Measurements from ENCODE around the gene PRPF8. TPM values are rescaled to one million over a fixed set of nuclear protein-coding genes. Genes with fewer than 3 reads are reported as not detected.

The PRPF8 gene
- total and polyA plus RNA-seq, 2 of the 13 experiments (the other 11 are each of a cell fraction or from before 2014, with no cell fraction given) = 112 to 179 TPM

DNA sequence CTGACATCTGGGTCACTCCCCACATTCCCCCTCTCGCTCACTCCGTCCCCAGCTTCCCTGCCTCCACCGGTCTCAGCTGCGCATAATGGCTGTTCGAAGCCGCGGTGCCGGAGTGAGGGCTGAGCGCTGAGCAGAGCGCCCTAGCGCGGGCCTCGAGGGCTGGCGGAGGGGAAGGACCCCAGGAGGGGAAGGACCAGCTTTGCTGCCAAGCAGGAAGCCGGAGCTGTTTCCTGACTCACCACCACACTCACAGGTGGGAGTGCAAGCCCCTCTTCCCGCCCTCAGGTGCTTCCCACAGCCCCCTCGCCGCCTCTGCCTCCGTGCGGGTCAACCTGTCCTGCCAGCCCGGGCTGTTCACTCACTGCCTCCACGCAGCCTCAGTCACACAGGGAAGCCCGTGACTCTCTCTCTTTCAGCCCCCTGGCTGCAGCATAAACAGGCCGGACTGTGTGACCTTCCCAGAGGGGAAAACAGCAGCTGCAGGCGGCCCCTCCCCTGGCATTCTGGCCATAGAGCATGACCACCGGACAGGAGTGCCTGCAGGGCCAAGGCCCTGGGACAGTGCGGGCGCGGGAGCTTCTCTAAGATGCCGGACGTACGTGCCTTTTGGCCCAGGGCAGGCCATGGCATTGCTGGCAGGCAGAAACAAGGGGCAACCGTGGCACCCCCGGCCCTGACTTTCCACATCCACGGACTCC, 79.7 kb downstream of the PRPF8 start:
- Histone ChIP-seq H3K9me3 (ENCODE audit: low read length) (peaks cover 7% of the 10 kb centered on the region; the same call in 1 of the 2 replicates), H3K4me3 (replicated peaks in 1 of 3; ENCODE audit: insufficient read depth in 1 of 3, low read depth in 2 of 3, low read length in 3 of 3) (no peak overlapping the region), H3K79me2 (ENCODE audit: insufficient read depth, low read length) (no peaks in the 10 kb centered on the region), H3K27ac (ENCODE audit: extremely low read length, insufficient read depth, low read length) (peak overlapping the region; percentile 52), H3K36me3 (replicated peaks in 1 of 2; ENCODE audit: control insufficient read depth in 1 of 2, insufficient read depth in 2 of 2, low read length in 2 of 2) (no peaks in the 10 kb centered on the region; a peak in 2 of 5 replicates), H2AFZ (ENCODE audit: low read length) (no peak overlapping the region), H3K27me3 (ENCODE audit: control insufficient read depth in 1 of 2, insufficient read depth in 2 of 2, low read length in 2 of 2) (no peaks in the 10 kb centered on the region), H3K4me1 (ENCODE audit: insufficient read depth, low read length) (peaks cover 76% of the 10 kb centered on the region), H3K9ac (ENCODE audit: insufficient read depth, low read depth, low read length) (no peak overlapping the region), H4K20me1 (ENCODE audit: insufficient read depth, low read length) (no peaks in the 10 kb centered on the region), H3K4me2 (ENCODE audit: low read depth, low read length) (no peak overlapping the region)
- POLR2A ChIA-PET = no interaction called here
- no TSS peak for BruUV-seq (replicated peaks)
- ATAC-seq = peak; percentile 57
- CTCF ChIA-PET (ENCODE audit: low intra/inter-chr PET ratio, low total read pairs) = no interaction called here
- peak; percentile 35 for DNase-seq (ENCODE audit: low spot score)
- 85% methylated on average over 21 of the region's 35 CpGs for WGBS (ENCODE audit: low lambda C conversion rate)
- intact Hi-C loops (cut with micrococcal nuclease; ENCODE audit: unreplicated experiment) = no loop called here
- no peak for FAIRE-seq
- in situ Hi-C loops (cut with HindIII; ENCODE audit: extremely low pct_ligation_motif_present, low pct_unique_long_range_greater_than_20kb) = no loop called here
- TF ChIP-seq ZFX (CRISPR knock-in tag; IDR thresholded peaks at IDR 0.05; ENCODE audit: low read depth) (peak; percentile 45), ZNF292 (CRISPR knock-in tag; IDR thresholded peaks at IDR 0.05; ENCODE audit: borderline replicate concordance, low read depth) (0 out of 2 replicates have a peak, but pooled peaks have one; percentile 14), SAP130 (CRISPR knock-in tag; IDR thresholded peaks at IDR 0.05; ENCODE audit: low read depth) (peak; percentile 31; the same call in 1 of the 2 replicates), ZFY (CRISPR knock-in tag; IDR thresholded peaks at IDR 0.05) (peak; percentile 44; the same call in 1 of the 2 replicates), PHF21A (CRISPR knock-in tag; IDR thresholded peaks at IDR 0.05) (peak; percentile 33; the same call in 1 of the 2 replicates), NFE2L2 (IDR thresholded peaks at IDR 0.05; ENCODE audit: low read length) (no peak), ZNF556 (CRISPR knock-in tag; IDR thresholded peaks at IDR 0.05; ENCODE audit: borderline replicate concordance) (peak; percentile 59; the same call in 1 of the 2 replicates), ZBTB8A (CRISPR knock-in tag; IDR thresholded peaks at IDR 0.05; ENCODE audit: borderline replicate concordance, low read depth) (no peak), HMGA1 (CRISPR knock-in tag; conservative IDR thresholded peaks at IDR 0.05) (no peak), ARNT2 (CRISPR knock-in tag; IDR thresholded peaks at IDR 0.05; ENCODE audit: low read depth) (0 out of 2 replicates have a peak, but pooled peaks have one; percentile 30), HOXA3 (CRISPR knock-in tag; IDR thresholded peaks at IDR 0.05) (peak; percentile 37; the same call in 1 of the 2 replicates), PHF20 (CRISPR knock-in tag; IDR thresholded peaks at IDR 0.05) (no peak), TEAD3 (CRISPR knock-in tag; optimal IDR thresholded peaks at IDR 0.05; ENCODE audit: borderline replicate concordance) (peak; percentile 18), HCFC1 (IDR thresholded peaks at IDR 0.05; ENCODE audit: low read depth, low read length) (no peak), ZNF263 (CRISPR knock-in tag; IDR thresholded peaks at IDR 0.05) (no peak), SALL1 (CRISPR knock-in tag; IDR thresholded peaks at IDR 0.05) (peak; percentile 27; the same call in 1 of the 2 replicates), ZBTB38 (CRISPR knock-in tag; IDR thresholded peaks at IDR 0.05) (peak; percentile 95), ZNF883 (CRISPR knock-in tag; IDR thresholded peaks at IDR 0.05; ENCODE audit: not compliant biosample characterization) (no peak)
- TF ChIP-seq, protein P1, sequence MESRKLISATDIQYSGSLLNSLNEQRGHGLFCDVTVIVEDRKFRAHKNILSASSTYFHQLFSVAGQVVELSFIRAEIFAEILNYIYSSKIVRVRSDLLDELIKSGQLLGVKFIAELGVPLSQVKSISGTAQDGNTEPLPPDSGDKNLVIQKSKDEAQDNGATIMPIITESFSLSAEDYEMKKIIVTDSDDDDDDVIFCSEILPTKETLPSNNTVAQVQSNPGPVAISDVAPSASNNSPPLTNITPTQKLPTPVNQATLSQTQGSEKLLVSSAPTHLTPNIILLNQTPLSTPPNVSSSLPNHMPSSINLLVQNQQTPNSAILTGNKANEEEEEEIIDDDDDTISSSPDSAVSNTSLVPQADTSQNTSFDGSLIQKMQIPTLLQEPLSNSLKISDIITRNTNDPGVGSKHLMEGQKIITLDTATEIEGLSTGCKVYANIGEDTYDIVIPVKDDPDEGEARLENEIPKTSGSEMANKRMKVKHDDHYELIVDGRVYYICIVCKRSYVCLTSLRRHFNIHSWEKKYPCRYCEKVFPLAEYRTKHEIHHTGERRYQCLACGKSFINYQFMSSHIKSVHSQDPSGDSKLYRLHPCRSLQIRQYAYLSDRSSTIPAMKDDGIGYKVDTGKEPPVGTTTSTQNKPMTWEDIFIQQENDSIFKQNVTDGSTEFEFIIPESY (CRISPR knock-in tag; IDR thresholded peaks at IDR 0.05) = 0 out of 2 replicates have a peak, but pooled peaks have one; percentile 10
- TF ChIP-seq, protein P2, sequence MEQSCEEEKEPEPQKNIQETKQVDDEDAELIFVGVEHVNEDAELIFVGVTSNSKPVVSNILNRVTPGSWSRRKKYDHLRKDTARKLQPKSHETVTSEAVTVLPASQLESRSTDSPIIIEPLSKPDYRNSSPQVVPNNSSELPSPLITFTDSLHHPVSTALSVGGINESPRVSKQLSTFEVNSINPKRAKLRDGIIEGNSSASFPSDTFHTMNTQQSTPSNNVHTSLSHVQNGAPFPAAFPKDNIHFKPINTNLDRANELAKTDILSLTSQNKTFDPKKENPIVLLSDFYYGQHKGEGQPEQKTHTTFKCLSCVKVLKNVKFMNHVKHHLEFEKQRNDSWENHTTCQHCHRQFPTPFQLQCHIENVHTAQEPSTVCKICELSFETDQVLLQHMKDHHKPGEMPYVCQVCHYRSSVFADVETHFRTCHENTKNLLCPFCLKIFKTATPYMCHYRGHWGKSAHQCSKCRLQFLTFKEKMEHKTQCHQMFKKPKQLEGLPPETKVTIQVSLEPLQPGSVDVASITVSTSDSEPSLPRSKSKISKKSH (CRISPR knock-in tag; IDR thresholded peaks at IDR 0.05; ENCODE audit: borderline replicate concordance) = 0 out of 2 replicates have a peak, but pooled peaks have one; percentile 35
